BLaER1 treated with 17β-estradiol and CSF1 and Interleukin-3, amounts not matched to agents 10 nM and 100 nM (cell line): Measurements from ENCODE around the gene TMOD1.
A peak's percentile ranks its signal among the peaks of the same experiment; 100 is the strongest.

ENCODE experiments used
- H3K27ac ChIP-seq, 11 experiments: shearing (Covaris generic); formaldehyde crosslinking; 2 replicates each; pipeline ENCODE4 v1.8.1; 2022
- H3K27me3 ChIP-seq, 11 experiments: shearing (Covaris generic); formaldehyde crosslinking; 2 replicates each; pipeline ENCODE4 v1.8.1; 2022
- H3K36me3 ChIP-seq, 11 experiments: shearing (Covaris generic); formaldehyde crosslinking; 2 replicates each; pipeline ENCODE4 v1.8.1; 2022
- H3K4me1 ChIP-seq, 10 experiments: shearing (Covaris generic); formaldehyde crosslinking; 2 replicates each; pipeline ENCODE4 v1.8.1; 2022
- H3K4me2 ChIP-seq, 11 experiments: shearing (Covaris generic); formaldehyde crosslinking; 2 replicates each; pipeline ENCODE4 v1.8.1; 2022
- H3K4me3 ChIP-seq, 10 experiments: shearing (Covaris generic); formaldehyde crosslinking; 2 replicates each; pipeline ENCODE4 v1.8.1; 2022
- H3K9ac ChIP-seq, 11 experiments: shearing (Covaris generic); formaldehyde crosslinking; 2 replicates each; pipeline ENCODE4 v1.8.1; 2022
- H3K9me3 ChIP-seq, 11 experiments: shearing (Covaris generic); formaldehyde crosslinking; replicated peaks in 1 of 11; 2 replicates each; pipeline ENCODE4 v1.8.1; 2022
- H4K20me1 ChIP-seq, 11 experiments: shearing (Covaris generic); formaldehyde crosslinking; 2 replicates each; pipeline ENCODE4 v1.8.1; 2022
- Cebpa-rat ChIP-seq, 11 experiments: shearing (Covaris generic); IDR thresholded peaks; 2 replicates each; pipeline ENCODE4 v1.8.1; 2022

TMOD1 gene

DNA sequence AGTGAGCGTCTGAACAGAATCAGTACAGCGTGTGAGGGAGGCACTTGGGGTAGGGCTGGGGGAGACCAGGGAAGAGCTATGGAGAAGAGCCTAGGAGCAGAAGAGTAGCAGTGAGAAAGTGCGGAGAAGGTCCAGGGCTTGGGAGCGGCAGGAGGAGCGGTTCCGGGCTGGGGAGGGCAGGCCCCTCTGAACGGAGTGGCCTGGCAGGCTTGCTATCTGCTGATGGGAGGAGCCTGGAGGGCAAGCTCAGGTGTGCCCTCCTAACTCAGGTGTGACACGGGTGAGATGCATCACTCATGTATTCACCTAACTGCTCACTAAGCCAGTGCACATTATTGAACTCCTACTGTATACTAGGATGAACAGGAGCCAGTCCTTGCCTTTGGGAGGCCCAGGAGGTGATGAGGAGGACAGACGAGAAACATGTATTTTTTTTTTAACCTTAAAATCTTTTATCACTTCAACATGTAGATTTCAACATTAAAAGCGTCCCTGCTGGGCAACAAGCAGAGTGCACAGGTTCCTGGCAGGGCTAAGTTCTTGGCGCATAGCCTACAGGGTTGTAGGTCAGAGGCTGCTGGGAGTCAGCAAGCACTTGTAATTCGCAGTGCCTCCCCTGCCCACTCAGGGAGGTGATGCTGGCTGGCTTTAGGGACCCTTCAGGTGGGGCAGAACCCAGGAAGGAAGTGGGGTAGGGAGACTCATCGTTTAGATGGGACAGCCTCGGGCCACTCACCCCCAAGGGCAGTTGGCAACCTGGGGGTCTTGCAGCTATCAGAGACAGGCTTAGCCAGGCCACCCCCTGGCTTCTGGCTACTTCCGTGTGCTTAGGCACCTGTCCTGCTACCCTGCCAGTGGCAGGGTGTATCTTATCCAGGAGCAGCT lies 55.5 kb downstream of the TMOD1 start:
- Histone ChIP-seq H3K27me3 (no peaks in the 10 kb centered on the region), H3K27ac (peak overlapping the region in 5 of 11 experiments; percentile 3 to 34 (median 27); a peak in 8 of 22 replicates), H3K9ac (peak overlapping the region in 1 of 11 experiments; percentile 25; a peak in 2 of 22 replicates), H4K20me1 (no peaks in the 10 kb centered on the region), H3K4me1 (peaks cover 15 to 32% (median 25%) of the 10 kb centered on the region in 10 experiments), H3K36me3 (no peaks in the 10 kb centered on the region), H3K4me3 (peak overlapping the region in 2 of 10 experiments; percentile 1 to 16; a peak in 2 of 20 replicates), H3K4me2 (peak overlapping the region in 10 of 11 experiments; percentile 29 to 89 (median 67); a peak in 20 of 22 replicates), H3K9me3 (no peaks in the 10 kb centered on the region)
- TF ChIP-seq Cebpa-rat (IDR thresholded peaks at IDR 0.05) = no peak

DNA sequence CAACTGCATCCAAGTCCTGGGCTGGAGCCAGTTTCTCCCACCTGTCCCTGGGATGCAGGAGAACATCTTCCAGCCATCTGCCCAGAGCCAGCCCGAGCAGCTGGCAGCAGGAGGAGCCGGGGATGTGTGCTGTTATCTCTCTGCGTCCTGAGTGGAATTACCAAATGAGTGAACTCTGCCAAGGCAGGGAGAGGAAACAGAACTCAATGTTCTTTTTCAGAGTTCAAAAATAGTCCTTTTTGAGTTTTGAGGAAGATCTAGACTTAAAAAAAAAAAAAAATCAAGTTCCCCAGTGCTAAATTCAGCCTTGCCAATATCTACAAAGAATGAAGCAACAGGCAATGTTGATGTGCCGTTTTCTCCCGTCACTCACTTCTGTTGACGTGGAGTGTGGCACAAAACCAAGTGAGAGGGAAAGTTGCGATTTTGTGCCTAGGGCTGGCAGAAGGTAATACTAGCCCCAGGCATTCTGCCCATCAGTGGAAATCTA lies 56.2 kb downstream of the TMOD1 start:
- H3K4me2 ChIP-seq = peak overlapping the region; percentile 11 to 89 (median 60); a peak in 20 of 22 replicates

DNA sequence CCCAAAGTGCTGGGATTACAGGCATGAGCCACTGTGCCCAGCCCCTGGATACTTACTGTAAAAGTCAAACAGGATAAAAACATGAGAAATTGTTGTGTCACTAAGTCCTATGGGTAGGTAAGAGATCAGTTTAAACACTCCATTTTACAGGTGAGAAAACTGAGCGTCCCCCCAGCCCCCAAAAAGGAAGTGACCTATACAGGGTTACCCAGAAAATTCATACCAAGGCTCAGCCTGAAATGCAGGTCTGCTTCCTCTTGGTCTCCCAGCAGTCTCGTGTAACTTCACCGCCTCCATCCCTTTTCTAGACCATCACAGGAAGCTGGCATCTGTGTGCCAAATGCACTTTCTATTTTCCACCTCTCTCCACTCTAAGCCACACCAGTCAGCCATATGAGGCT lies 57.2 kb downstream of the TMOD1 start:
- Histone ChIP-seq H3K9ac (no peak overlapping the region), H3K27ac (no peak overlapping the region), H3K36me3 (no peaks in the 10 kb centered on the region)

More for the DNA sequence above, 56.2 kb downstream of the TMOD1 start:
- Histone ChIP-seq H4K20me1 (no peaks in the 10 kb centered on the region), H3K4me1 (peaks cover 15 to 32% (median 25%) of the 10 kb centered on the region in 10 experiments), H3K9ac (peak overlapping the region in 1 of 11 experiments; percentile 32; a peak in 3 of 22 replicates), H3K27ac (peak overlapping the region in 5 of 11 experiments; percentile 3 to 37 (median 27); a peak in 9 of 22 replicates), H3K36me3 (no peaks in the 10 kb centered on the region), H3K9me3 (no peaks in the 10 kb centered on the region), H3K27me3 (no peaks in the 10 kb centered on the region), H3K4me3 (peak overlapping the region in 2 of 10 experiments; percentile 1 to 16; a peak in 2 of 20 replicates)
- no peak for TF ChIP-seq Cebpa-rat (IDR thresholded peaks at IDR 0.05)

DNA sequence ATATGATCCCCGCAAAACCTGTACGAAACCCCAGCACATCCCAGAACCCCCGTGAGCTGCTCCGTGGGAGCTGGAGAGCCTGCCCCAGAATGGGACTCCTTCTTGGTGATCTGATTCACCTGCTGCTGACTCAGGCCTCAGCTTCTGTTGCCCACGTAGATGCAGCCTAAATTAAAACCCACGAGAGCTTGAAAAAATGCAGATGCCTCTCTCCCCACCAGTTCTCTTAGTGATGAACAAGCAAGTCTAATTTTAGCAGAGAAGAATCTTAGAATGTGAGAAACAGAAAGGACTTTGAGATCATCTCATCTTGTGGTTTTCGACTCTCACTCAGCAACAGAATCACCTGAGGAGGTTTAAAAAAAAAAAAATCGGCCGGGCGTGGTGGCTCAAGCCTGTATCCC lies 57.6 kb downstream of the TMOD1 start:
- Histone ChIP-seq H4K20me1 (no peaks in the 10 kb centered on the region), H3K4me1 (peaks cover 15 to 32% (median 25%) of the 10 kb centered on the region in 10 experiments), H3K4me2 (peak overlapping the region in 9 of 11 experiments; percentile 16 to 89 (median 60); a peak in 17 of 22 replicates), H3K9ac (no peak overlapping the region), H3K36me3 (no peaks in the 10 kb centered on the region), H3K27ac (no peak overlapping the region), H3K27me3 (no peaks in the 10 kb centered on the region), H3K4me3 (no peak overlapping the region), H3K9me3 (no peaks in the 10 kb centered on the region)
- TF ChIP-seq Cebpa-rat (IDR thresholded peaks at IDR 0.05) = no peak

More for the DNA sequence above, 57.2 kb downstream of the TMOD1 start:
- Histone ChIP-seq H4K20me1 (no peaks in the 10 kb centered on the region), H3K4me1 (peaks cover 15 to 32% (median 25%) of the 10 kb centered on the region in 10 experiments), H3K4me3 (no peak overlapping the region), H3K9me3 (no peaks in the 10 kb centered on the region), H3K27me3 (no peaks in the 10 kb centered on the region), H3K4me2 (peak overlapping the region in 9 of 11 experiments; percentile 16 to 89 (median 74); a peak in 17 of 22 replicates)
- TF ChIP-seq Cebpa-rat (IDR thresholded peaks at IDR 0.05) = no peak

DNA sequence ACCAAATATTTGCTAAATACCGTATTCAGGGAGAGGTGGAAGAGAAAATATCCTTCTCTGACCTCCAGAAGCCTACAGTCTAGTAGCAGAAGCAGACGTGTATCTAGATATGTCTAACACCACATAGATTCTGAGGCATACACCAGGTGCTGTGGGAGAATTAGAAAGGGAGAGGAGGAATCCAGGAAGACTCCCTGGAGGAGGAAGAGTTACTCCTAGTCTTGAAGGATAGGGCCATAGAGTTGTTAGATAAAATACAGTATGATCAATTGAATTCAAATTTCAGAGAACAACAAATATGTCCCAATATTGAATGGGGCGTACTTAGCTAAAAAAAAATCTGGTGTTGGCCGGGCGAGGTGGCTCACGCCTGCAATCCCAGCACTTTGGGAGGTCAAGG lies 58.7 kb downstream of the TMOD1 start:
- Histone ChIP-seq H3K4me2 (no peak overlapping the region), H3K9ac (no peak overlapping the region), H3K36me3 (no peaks in the 10 kb centered on the region), H3K27me3 (no peaks in the 10 kb centered on the region), H3K9me3 (no peaks in the 10 kb centered on the region), H3K27ac (no peak overlapping the region), H3K4me3 (no peak overlapping the region), H3K4me1 (peaks cover 15 to 32% (median 25%) of the 10 kb centered on the region in 10 experiments), H4K20me1 (no peaks in the 10 kb centered on the region)
- TF ChIP-seq Cebpa-rat (IDR thresholded peaks at IDR 0.05) = no peak

DNA sequence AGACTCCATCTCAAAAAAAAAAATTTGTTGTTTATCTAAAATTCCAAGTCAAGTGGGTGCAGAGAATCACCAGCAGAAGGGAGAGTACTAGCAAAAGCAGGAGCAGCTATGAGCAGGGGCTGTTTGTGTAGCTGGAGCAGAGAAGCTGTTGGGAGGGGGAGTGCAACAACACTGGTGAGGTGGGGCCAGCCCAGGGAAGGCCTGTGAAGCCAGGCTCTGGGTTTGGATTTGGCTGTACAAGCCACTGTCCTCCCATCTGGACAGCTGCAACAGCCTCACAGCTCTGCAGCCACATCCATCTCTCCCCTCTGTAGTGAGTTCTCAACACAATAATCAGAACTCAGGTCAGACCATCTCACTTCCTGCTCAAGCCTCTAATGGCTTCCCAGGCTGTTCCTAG lies 59.4 kb downstream of the TMOD1 start:
- H3K9me3 ChIP-seq = no peaks in the 10 kb centered on the region
- H4K20me1 ChIP-seq = no peaks in the 10 kb centered on the region
- no peaks in the 10 kb centered on the region for H3K36me3 ChIP-seq
- H3K27ac ChIP-seq = no peak overlapping the region
- no peak overlapping the region for H3K4me2 ChIP-seq
- TF ChIP-seq Cebpa-rat (IDR thresholded peaks at IDR 0.05) = no peak
- H3K27me3 ChIP-seq = no peaks in the 10 kb centered on the region
- peaks cover 15 to 32% (median 25%) of the 10 kb centered on the region in 10 experiments for H3K4me1 ChIP-seq
- no peak overlapping the region for H3K4me3 ChIP-seq
- no peak overlapping the region for H3K9ac ChIP-seq

DNA sequence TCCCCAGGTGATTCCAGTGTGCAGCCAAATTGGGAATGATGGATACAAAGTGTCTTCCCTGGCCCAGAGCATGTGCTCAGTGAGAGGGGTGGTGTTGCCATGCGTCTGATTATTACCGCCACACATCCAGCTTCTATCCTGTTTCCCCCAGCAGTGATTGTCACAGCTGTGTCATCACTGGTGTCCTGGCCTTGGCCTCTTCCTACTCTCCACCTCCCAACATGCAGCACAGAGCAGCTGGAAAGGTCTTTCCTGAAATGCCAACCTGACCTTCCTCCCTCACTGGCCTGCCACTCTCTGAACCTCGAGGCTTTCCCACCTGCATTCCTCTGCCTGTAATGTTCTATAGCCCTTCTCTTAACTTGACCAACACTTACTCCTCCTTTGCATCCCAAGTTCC lies 60.0 kb downstream of the TMOD1 start:
- Histone ChIP-seq H3K27me3 (no peaks in the 10 kb centered on the region), H4K20me1 (no peaks in the 10 kb centered on the region), H3K4me3 (no peak overlapping the region), H3K9me3 (no peaks in the 10 kb centered on the region), H3K9ac (no peak overlapping the region), H3K4me2 (no peak overlapping the region), H3K36me3 (no peaks in the 10 kb centered on the region), H3K4me1 (peaks cover 15 to 30% (median 25%) of the 10 kb centered on the region in 10 experiments), H3K27ac (no peak overlapping the region)
- TF ChIP-seq Cebpa-rat (IDR thresholded peaks at IDR 0.05) = no peak

DNA sequence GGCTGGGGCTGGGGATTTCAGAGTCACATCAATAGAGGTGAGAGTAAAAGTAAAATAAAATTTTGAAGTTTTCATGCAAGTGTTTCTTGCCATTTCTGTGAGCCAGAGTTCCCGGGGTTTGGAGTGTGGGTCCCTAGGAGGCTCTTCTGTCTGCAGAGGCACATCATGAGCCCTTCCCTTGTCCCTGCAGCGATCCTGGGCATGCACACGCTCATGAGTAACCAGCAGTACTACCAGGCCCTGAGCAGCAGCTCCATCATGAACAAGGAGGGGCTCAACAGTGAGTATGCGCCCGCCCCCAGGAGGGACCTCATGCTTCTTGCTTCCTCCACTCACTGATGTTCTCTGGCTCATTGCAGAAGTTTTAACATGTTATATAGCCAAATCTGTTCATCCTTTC lies 61.1 kb downstream of the TMOD1 start:
- peaks cover 12 to 20% (median 18%) of the 10 kb centered on the region in 10 experiments for H3K4me1 ChIP-seq
- no peak overlapping the region for H3K4me3 ChIP-seq
- no peak overlapping the region for H3K27ac ChIP-seq
- TF ChIP-seq Cebpa-rat (IDR thresholded peaks at IDR 0.05) = no peak
- H3K36me3 ChIP-seq = no peaks in the 10 kb centered on the region
- H3K27me3 ChIP-seq = no peaks in the 10 kb centered on the region
- no peak overlapping the region for H3K4me2 ChIP-seq
- H3K9ac ChIP-seq = no peak overlapping the region
- H4K20me1 ChIP-seq = no peaks in the 10 kb centered on the region
- no peaks in the 10 kb centered on the region for H3K9me3 ChIP-seq

DNA sequence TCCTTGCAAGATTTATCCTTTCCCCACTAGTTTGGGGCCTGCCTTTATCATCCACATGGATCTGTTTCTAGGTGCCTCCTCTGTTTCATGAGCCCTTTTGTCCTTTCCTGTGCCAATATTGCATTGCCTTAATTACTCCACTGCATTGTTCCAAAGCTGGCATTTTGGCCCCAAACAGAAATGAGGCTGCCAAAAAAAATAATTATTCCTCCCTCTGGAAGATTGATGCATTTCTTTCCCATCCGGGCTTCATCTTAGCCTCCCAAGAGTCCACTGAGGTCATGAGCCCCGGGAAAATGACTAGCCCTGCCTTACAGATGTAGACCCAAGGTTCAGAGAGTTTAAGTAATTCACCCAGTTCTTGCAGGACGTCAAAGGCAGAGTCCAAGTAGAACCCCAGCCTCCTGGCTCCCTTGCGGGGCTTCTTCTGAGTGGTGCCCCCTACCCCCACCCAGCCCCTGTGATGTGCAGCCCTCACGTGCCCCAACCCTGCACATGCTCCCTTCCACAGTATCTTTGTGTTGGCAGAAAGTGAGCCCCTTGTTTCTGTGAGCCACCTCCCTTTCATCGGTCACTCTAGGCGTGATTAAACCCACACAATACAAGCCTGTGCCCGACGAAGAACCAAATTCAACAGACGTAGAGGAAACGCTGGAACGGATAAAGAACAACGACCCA lies 62.1 kb downstream of the TMOD1 start:
- TF ChIP-seq Cebpa-rat (IDR thresholded peaks at IDR 0.05) = no peak
- no peaks in the 10 kb centered on the region for H4K20me1 ChIP-seq
- no peaks in the 10 kb centered on the region for H3K36me3 ChIP-seq
- no peak overlapping the region for H3K4me2 ChIP-seq
- peaks cover 7 to 9% (median 8%) of the 10 kb centered on the region in 10 experiments; a peak in 16 of 20 replicates for H3K4me1 ChIP-seq
- H3K4me3 ChIP-seq = no peak overlapping the region
- H3K27ac ChIP-seq = no peak overlapping the region
- no peak overlapping the region for H3K9ac ChIP-seq
- 0 out of 22 replicates have a peak, but pooled peaks cover 0 to under 1% (median 0%) of the 10 kb centered on the region in 11 experiments for H3K27me3 ChIP-seq
- no peaks in the 10 kb centered on the region for H3K9me3 ChIP-seq
